ENCODE measurements around the gene PROSER3.

PROSER3 gene

DNA sequence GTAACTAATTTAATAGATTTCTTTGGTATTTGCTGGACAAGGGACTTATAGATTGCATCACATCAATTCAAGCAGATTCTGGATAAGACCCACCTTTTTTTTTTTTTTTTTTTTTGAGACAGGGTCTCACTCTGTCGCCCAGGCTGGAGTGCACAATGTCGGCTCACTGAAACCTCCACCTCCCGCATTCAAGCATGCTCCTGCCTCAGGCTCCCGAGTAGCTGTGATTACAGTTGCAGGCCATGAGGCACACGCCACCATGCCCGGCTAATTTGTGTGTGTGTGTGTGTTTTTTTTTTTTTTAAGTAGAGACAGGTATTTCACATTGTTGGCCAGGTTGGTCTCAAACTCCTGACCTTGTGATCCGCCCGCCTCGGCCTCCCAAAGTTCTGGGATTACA is 58.9 kb downstream of the PROSER3 start:
- no peak for DNase-seq (ENCODE audit: low read depth in 3 of 3)

DNA sequence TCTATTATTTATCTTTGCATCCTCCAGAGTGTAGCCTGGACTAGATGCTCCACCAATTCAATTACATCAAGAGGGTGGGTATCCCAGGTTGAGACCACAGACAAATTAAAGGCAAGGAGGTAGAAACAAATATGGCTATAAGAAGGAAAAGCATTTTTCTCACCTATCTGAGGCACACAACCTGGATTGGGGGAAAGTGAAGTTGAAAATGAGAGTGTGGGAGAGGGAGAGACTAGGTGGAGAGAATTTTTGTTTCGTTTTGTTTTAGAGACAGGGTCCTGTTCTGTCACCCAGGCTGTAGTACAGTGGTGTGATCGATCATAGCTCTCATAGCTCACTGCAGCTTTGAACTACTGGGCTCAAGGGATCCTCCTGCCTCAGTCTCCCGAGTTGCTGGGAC is 60.5 kb downstream of the PROSER3 start:
- DNase-seq (ENCODE audit: low read depth in 3 of 3): no peak

All from stimulated activated CD4-positive, alpha-beta T cell treated with anti-CD3 and anti-CD28 coated beads, TNF-alpha, amount 100 ng/mL, for 4 hours (primary cell).